Liver (tissue), 9 donors: ENCODE results near the gene KIF18B. TPM values are rescaled to one million over a fixed set of nuclear protein-coding genes. Genes with fewer than 3 reads are reported as not detected.

Source experiments
- DNase-seq: peaks from one replicate; pipeline ENCODE4 v3.0.0-alpha.2; 2017; ENCODE audit warnings: low spot score
- H3K27ac ChIP-seq, 2 donors: one replicate each; pipeline ENCODE4 v1.7.0; 2013; ENCODE audit warnings: inconsistent platforms in 2 of 2, low read length in 2 of 2, control low read depth in 1 of 2, low read depth in 1 of 2, mild to moderate bottlenecking in 1 of 2
- H3K27me3 ChIP-seq, 4 donors: one replicate each; pipeline versions ENCODE4 v1.6.1 to v1.7.0; 2013; ENCODE audit warnings: low read length in 3 of 4, inconsistent platforms in 1 of 4, mild to moderate bottlenecking in 1 of 4, moderate library complexity in 1 of 4; ENCODE audit not compliant: control insufficient read depth in 4 of 4, insufficient read depth in 4 of 4
- H3K36me3 ChIP-seq, 4 donors: one replicate each; pipeline versions ENCODE4 v1.6.1 to v1.7.0; 2013; ENCODE audit warnings: low read length in 3 of 4, mild to moderate bottlenecking in 3 of 4, low read depth in 1 of 4, moderate library complexity in 1 of 4; ENCODE audit not compliant: control insufficient read depth in 4 of 4, insufficient read depth in 3 of 4
- H3K4me1 ChIP-seq, 4 donors: one replicate each; pipeline versions ENCODE4 v1.6.1 to v1.7.0; 2013; ENCODE audit warnings: low read length in 3 of 4, mild to moderate bottlenecking in 3 of 4, moderate library complexity in 1 of 4; ENCODE audit not compliant: control insufficient read depth in 4 of 4, insufficient read depth in 4 of 4
- H3K4me3 ChIP-seq, 3 donors: one replicate each; pipeline versions ENCODE4 v1.6.1 to v1.7.0; 2013; ENCODE audit warnings: low read length in 3 of 3, control low read depth in 1 of 3, low read depth in 1 of 3, mild to moderate bottlenecking in 1 of 3
- H3K9ac ChIP-seq, 2 donors: one replicate each; pipeline ENCODE4 v1.7.0; 2013; ENCODE audit warnings: low read length in 2 of 2, mild to moderate bottlenecking in 2 of 2, moderate library complexity in 2 of 2, control low read depth in 1 of 2, low read depth in 1 of 2
- H3K9me3 ChIP-seq, 4 donors: one replicate each; pipeline versions ENCODE4 v1.6.1 to v1.7.0; 2013; ENCODE audit warnings: low read length in 3 of 4; ENCODE audit not compliant: control insufficient read depth in 4 of 4
- ATF3 ChIP-seq: IDR thresholded peaks from 2 replicates; pipeline ENCODE4 v1.6.1; 2016; ENCODE audit warnings: antibody characterized with exemption
- CTCF ChIP-seq: fragments of 150-350 bp; IDR thresholded peaks from 2 replicates; pipeline ENCODE4 v1.5.1; 2017; ENCODE audit warnings: improper control_type of control experiment, low read depth, low read length; ENCODE audit not compliant: missing input control
- FOXA1 ChIP-seq: IDR thresholded peaks from 2 replicates; pipeline ENCODE4 v1.6.1; 2016; ENCODE audit warnings: antibody characterized with exemption
- FOXA2 ChIP-seq: IDR thresholded peaks from 2 replicates; pipeline ENCODE4 v1.6.1; 2016; ENCODE audit warnings: antibody characterized with exemption
- HNF4A ChIP-seq, 2 donors: conservative IDR thresholded peaks; 2 replicates each; pipeline ENCODE4 v1.6.1; 2016; ENCODE audit warnings: antibody characterized with exemption in 2 of 2, mild to moderate bottlenecking in 2 of 2
- HNF4G ChIP-seq: IDR thresholded peaks from 2 replicates; pipeline ENCODE4 v1.6.1; 2016; ENCODE audit warnings: antibody characterized with exemption
- JUND ChIP-seq, 2 donors: IDR thresholded peaks; 2 replicates each; pipeline ENCODE4 v1.6.1; 2016; ENCODE audit warnings: antibody characterized with exemption in 2 of 2
- MAX ChIP-seq: IDR thresholded peaks from 2 replicates; pipeline ENCODE4 v1.6.1; 2016; ENCODE audit warnings: antibody characterized with exemption
- NR2F2 ChIP-seq: IDR thresholded peaks from 2 replicates; pipeline ENCODE4 v1.6.1; 2016; ENCODE audit warnings: antibody characterized with exemption
- RAD21 ChIP-seq, 2 donors: IDR thresholded peaks; 2 replicates each; pipeline ENCODE4 v1.6.1; 2016; ENCODE audit warnings: antibody characterized with exemption in 2 of 2, mild to moderate bottlenecking in 2 of 2
- REST ChIP-seq: IDR thresholded peaks from 2 replicates; pipeline ENCODE4 v1.6.1; 2016; ENCODE audit warnings: antibody characterized with exemption, mild to moderate bottlenecking
- SP1 ChIP-seq: IDR thresholded peaks from 2 replicates; pipeline ENCODE4 v1.6.1; 2018; ENCODE audit warnings: antibody characterized with exemption, mild to moderate bottlenecking
- YY1 ChIP-seq: IDR thresholded peaks from 2 replicates; pipeline ENCODE4 v1.6.1; 2016; ENCODE audit warnings: antibody characterized with exemption, mild to moderate bottlenecking
- ZBTB33 ChIP-seq: IDR thresholded peaks from 2 replicates; pipeline ENCODE4 v1.6.1; 2016; ENCODE audit warnings: antibody characterized with exemption
- WGBS: extraction: QIAGEN DNeasy Blood & Tissue Kit; methylation state at CpG from one replicate; pipeline ENCODE4 v1.1.7; 2013; 5-methylcytosine and 5-hydroxymethylcytosine counted together
- polyA plus RNA-seq, 2 donors: library from polyadenylated mRNA; stranded (reverse) in 1 of 2; unstranded in 1 of 2; fragments of 200-250 nt in 1 of 2; fragments of >200 nt in 1 of 2; fragmentation: Nextera tagmentation in 1 of 2; extraction: Ambion mirVana in 1 of 2; gene quantifications; one replicate each; pipeline versions ENCODE4 v1.2.1 to v1.2.3, GENCODE V29; 2013 to 2015
- total RNA-seq, 2 donors: library from RNA; depleted of rRNA; stranded (reverse); fragments of >200 nt; gene quantifications; one replicate each; pipeline ENCODE4 v1.2.3, GENCODE V29; 2014
- donor health status: healthy.
- donor health status: healthy.
- donor health status: healthy.
- donor health status: healthy.
- donor health status: healthy.

The KIF18B gene
- total and polyA plus RNA-seq, 4 donors, result under 0.01 to 11.9 (median 0.48) TPM

DNA sequence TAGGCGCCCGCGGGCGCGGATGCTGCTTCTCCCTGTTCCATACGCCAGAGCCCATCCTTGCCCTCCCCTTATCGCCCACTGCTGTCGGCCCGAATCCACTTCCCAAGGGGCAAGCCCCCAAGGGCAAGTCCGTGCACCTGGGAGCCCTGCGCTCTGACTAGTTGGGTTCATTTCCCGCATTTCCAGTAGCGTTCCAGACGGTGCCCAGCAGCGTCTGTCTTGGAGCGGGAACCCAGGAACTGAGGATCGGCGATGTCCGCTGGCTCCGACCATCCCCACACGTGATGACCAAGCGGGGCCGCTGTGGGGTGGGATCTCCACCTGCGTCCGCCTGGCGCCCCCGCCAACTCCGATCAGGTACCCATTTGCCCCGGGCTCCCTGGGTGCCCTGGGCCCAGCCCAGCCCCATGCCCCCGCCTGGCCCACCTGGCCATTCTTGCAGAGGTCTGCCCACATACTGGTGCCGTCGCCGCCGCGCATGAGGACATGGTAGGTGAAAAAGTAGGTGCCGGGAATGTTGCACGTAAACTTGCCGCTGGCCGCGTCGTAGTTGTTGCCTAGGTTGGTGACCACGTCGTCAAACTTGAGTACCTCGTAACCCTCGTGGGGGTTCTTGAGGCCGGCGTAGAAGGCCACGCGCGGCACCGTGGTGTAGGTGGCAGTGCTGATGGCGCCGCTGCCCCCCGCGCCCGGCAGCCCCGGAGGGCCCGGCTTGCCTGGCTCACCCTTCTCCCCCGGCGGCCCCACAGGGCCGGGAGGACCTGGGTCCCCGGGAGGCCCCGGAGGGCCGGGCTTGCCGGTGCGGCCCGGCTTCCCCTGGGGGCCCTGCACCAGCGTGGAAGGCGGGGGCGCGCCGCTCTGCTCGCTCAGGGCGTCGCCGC is 19.7 kb upstream of the KIF18B start:
- Histone ChIP-seq H3K9ac (no peak overlapping the region), H3K27ac (no peak overlapping the region), H3K36me3 (no peaks in the 10 kb centered on the region), H3K9me3 (no peaks in the 10 kb centered on the region), H3K4me3 (peak overlapping the region in 1 of 3 donors; percentile 41), H3K4me1 (peaks cover 5 to 28% (median 11%) of the 10 kb centered on the region in 4 donors), H3K27me3 (peaks cover 0 to 18% (median 7%) of the 10 kb centered on the region in 4 donors)
- no peak for DNase-seq
- TF ChIP-seq HNF4G (no peak), ATF3 (no peak), FOXA1 (no peak), MAX (no peak), SP1 (no peak), JUND (IDR thresholded peaks at IDR 0.05) (no peak), HNF4A (conservative IDR thresholded peaks at IDR 0.05) (no peak), NR2F2 (no peak), YY1 (no peak), REST (no peak), FOXA2 (no peak), RAD21 (IDR thresholded peaks at IDR 0.05) (no peak), CTCF (no peak), ZBTB33 (no peak)
- WGBS, result 8% methylated on average over 76 of the region's 76 CpGs
